Muscle of leg (tissue), 11 donors: ENCODE data around the gene CPNE5. TPM values are rescaled to one million over a fixed set of nuclear protein-coding genes. Genes with fewer than 3 reads are reported as not detected.

Source experiments
- DNase-seq: peaks from one replicate; pipeline ENCODE4 v3.0.0; 2013
- H3K27ac ChIP-seq: one replicate; pipeline ENCODE4 v1.5.1; 2013; ENCODE audit warnings: mild to moderate bottlenecking, low read length, control low read depth
- H3K27me3 ChIP-seq: one replicate; pipeline ENCODE4 v1.6.1; 2013; ENCODE audit warnings: low read length; ENCODE audit not compliant: control insufficient read depth, insufficient read depth
- H3K36me3 ChIP-seq: one replicate; pipeline ENCODE4 v1.6.1; 2013; ENCODE audit warnings: low read length; ENCODE audit not compliant: control insufficient read depth, insufficient read depth
- H3K4me1 ChIP-seq: one replicate; pipeline ENCODE4 v1.6.1; 2013; ENCODE audit warnings: low read length; ENCODE audit not compliant: control insufficient read depth, insufficient read depth
- H3K4me3 ChIP-seq: one replicate; pipeline ENCODE4 v1.5.1; 2013; ENCODE audit warnings: low read length, control low read depth
- H3K9me3 ChIP-seq: replicated peaks from 2 replicates; pipeline ENCODE4 v1.6.1; 2013; ENCODE audit warnings: low read depth, low read length; ENCODE audit not compliant: control insufficient read depth
- WGBS: methylation state at CpG from one replicate; pipeline ENCODE4 v1.1.5; 2013; ENCODE audit warnings: missing lambda C conversion rate; ENCODE audit not compliant: insufficient coverage; 5-methylcytosine and 5-hydroxymethylcytosine counted together
- polyA plus RNA-seq, 8 donors: library from polyadenylated mRNA; unstranded; fragments of 120-200 nt; gene quantifications; one replicate each; pipeline versions ENCODE4 v1.2.1 to v1.2.3, GENCODE V29; 2013; ENCODE audit warnings: inconsistent platforms in 1 of 8, low replicate concordance in 1 of 8; ENCODE audit not compliant: insufficient read length in 8 of 8, insufficient read depth in 1 of 8
- total RNA-seq: library from RNA; stranded (reverse); fragments of 120-200 nt; gene quantifications from one replicate; pipeline ENCODE4 v1.2.4, GENCODE V29; 2013

The CPNE5 gene
- total and polyA plus RNA-seq, 9 donors: 4.9 to 17.8 (median 8.2) TPM

- Histone ChIP-seq H3K36me3 (no peaks in the 10 kb centered on the region), H3K27ac (no peak overlapping the region), H3K4me3 (no peak overlapping the region), H3K27me3 (peaks cover 2% of the 10 kb centered on the region), H3K9me3 (no peaks in the 10 kb centered on the region), H3K4me1 (no peaks in the 10 kb centered on the region)
- no peak for DNase-seq
- 83% methylated on average over 2 of the region's 3 CpGs for whole genome bisulfite sequencing
Observed at GRCh38 chr6:36702656-36703055, 136.6 kb downstream of the CPNE5 start.

- no peak overlapping the region for H3K4me3 ChIP-seq
- H3K27ac ChIP-seq: no peak overlapping the region
- H3K36me3 ChIP-seq: no peaks in the 10 kb centered on the region
- no peak for DNase-seq
- peaks cover 2% of the 10 kb centered on the region for H3K27me3 ChIP-seq
- H3K9me3 ChIP-seq: no peaks in the 10 kb centered on the region
- no peaks in the 10 kb centered on the region for H3K4me1 ChIP-seq
- 100% methylated on average over 1 of the region's 3 CpGs for WGBS
Observed at GRCh38 chr6:36701401-36701991, 137.7 kb downstream of the CPNE5 start.

GRCh38 chr6:36700831-36701230 is 138.4 kb downstream of the CPNE5 start:
- H3K27me3 ChIP-seq: peaks cover 2% of the 10 kb centered on the region
- DNase-seq: no peak
- H3K9me3 ChIP-seq: no peaks in the 10 kb centered on the region
- no peaks in the 10 kb centered on the region for H3K4me1 ChIP-seq
- no peak overlapping the region for H3K4me3 ChIP-seq
- H3K27ac ChIP-seq: no peak overlapping the region
- H3K36me3 ChIP-seq: no peaks in the 10 kb centered on the region
- WGBS: no CpG with 5 or more reads among the region's 3 CpGs

- H3K4me1 ChIP-seq: no peaks in the 10 kb centered on the region
- WGBS: 86% methylated on average over 3 of the region's 7 CpGs
- peaks cover 2% of the 10 kb centered on the region for H3K27me3 ChIP-seq
- no peaks in the 10 kb centered on the region for H3K9me3 ChIP-seq
- no peak for DNase-seq
- H3K27ac ChIP-seq: no peak overlapping the region
- H3K4me3 ChIP-seq: no peak overlapping the region
- H3K36me3 ChIP-seq: no peaks in the 10 kb centered on the region
Observed at GRCh38 chr6:36700071-36700812, 139.0 kb downstream of the CPNE5 start.

GRCh38 chr6:36699348-36699747 is 139.9 kb downstream of the CPNE5 start:
- no peak for DNase-seq
- no peaks in the 10 kb centered on the region for H3K9me3 ChIP-seq
- H3K27ac ChIP-seq: no peak overlapping the region
- H3K27me3 ChIP-seq: peaks cover 2% of the 10 kb centered on the region
- no peak overlapping the region for H3K4me3 ChIP-seq
- no peaks in the 10 kb centered on the region for H3K4me1 ChIP-seq
- WGBS: 74% methylated on average over 7 of the region's 7 CpGs
- H3K36me3 ChIP-seq: no peaks in the 10 kb centered on the region

- Histone ChIP-seq H3K27ac (no peak overlapping the region), H3K36me3 (no peaks in the 10 kb centered on the region), H3K4me3 (no peak overlapping the region), H3K27me3 (peaks cover 2% of the 10 kb centered on the region), H3K9me3 (no peaks in the 10 kb centered on the region), H3K4me1 (no peaks in the 10 kb centered on the region)
- WGBS: 65% methylated on average over 6 of the region's 8 CpGs
- DNase-seq: no peak
Observed at GRCh38 chr6:36698871-36699271, 140.4 kb downstream of the CPNE5 start.

GRCh38 chr6:36698196-36698595 is 141.0 kb downstream of the CPNE5 start:
- DNase-seq: no peak
- peaks cover 2% of the 10 kb centered on the region for H3K4me1 ChIP-seq
- peaks cover 2% of the 10 kb centered on the region for H3K27me3 ChIP-seq
- no peak overlapping the region for H3K4me3 ChIP-seq
- 91% methylated on average over 5 of the region's 6 CpGs for WGBS
- H3K9me3 ChIP-seq: no peaks in the 10 kb centered on the region
- no peak overlapping the region for H3K27ac ChIP-seq
- no peaks in the 10 kb centered on the region for H3K36me3 ChIP-seq

- Histone ChIP-seq H3K9me3 (no peaks in the 10 kb centered on the region), H3K27me3 (peaks cover 2% of the 10 kb centered on the region), H3K4me1 (peaks cover 3% of the 10 kb centered on the region), H3K4me3 (no peak within 1 kb of the TSS), H3K36me3 (no peaks in the 10 kb centered on the region), H3K27ac (no peak within 1 kb of the TSS)
- 95% methylated on average over 5 of the region's 7 CpGs for WGBS
- no peak for DNase-seq
Observed at GRCh38 chr6:36697481-36697903, 141.8 kb downstream of the CPNE5 start, which contains the start of gene RAB44. RAB44 (plus strand) TSS chr6:36697826; CDS start chr6:36704236, 6,410 bp downstream.

GRCh38 chr6:36695414-36695813 is 143.8 kb downstream of the CPNE5 start:
- no peaks in the 10 kb centered on the region for H3K9me3 ChIP-seq
- peaks cover 5% of the 10 kb centered on the region for H3K4me1 ChIP-seq
- no peak for DNase-seq
- 63% methylated on average over 2 of the region's 2 CpGs for WGBS
- no peaks in the 10 kb centered on the region for H3K36me3 ChIP-seq
- no peak overlapping the region for H3K4me3 ChIP-seq
- peaks cover 2% of the 10 kb centered on the region for H3K27me3 ChIP-seq
- no peak overlapping the region for H3K27ac ChIP-seq

- DNase-seq: no peak
- 83% methylated on average over 5 of the region's 6 CpGs for WGBS
Observed at GRCh38 chr6:36694616-36695015, 144.6 kb downstream of the CPNE5 start.

More at GRCh38 chr6:36694616-36695015, 144.6 kb downstream of the CPNE5 start:
- Histone ChIP-seq H3K9me3 (no peaks in the 10 kb centered on the region), H3K27me3 (peaks cover 2% of the 10 kb centered on the region), H3K4me3 (no peak overlapping the region), H3K4me1 (peaks cover 5% of the 10 kb centered on the region), H3K36me3 (no peaks in the 10 kb centered on the region), H3K27ac (no peak overlapping the region)
